ENCODE measurements around the gene CCNB2.
A peak's percentile ranks its signal among the peaks of the same experiment; 100 is the strongest.

The CCNB2 gene

GRCh38 chr15:59131456-59131855 lies 26.5 kb downstream of the CCNB2 start:
- no peak for DNase-seq (ENCODE audit: low read depth)
- TF ChIP-seq, protein P1, sequence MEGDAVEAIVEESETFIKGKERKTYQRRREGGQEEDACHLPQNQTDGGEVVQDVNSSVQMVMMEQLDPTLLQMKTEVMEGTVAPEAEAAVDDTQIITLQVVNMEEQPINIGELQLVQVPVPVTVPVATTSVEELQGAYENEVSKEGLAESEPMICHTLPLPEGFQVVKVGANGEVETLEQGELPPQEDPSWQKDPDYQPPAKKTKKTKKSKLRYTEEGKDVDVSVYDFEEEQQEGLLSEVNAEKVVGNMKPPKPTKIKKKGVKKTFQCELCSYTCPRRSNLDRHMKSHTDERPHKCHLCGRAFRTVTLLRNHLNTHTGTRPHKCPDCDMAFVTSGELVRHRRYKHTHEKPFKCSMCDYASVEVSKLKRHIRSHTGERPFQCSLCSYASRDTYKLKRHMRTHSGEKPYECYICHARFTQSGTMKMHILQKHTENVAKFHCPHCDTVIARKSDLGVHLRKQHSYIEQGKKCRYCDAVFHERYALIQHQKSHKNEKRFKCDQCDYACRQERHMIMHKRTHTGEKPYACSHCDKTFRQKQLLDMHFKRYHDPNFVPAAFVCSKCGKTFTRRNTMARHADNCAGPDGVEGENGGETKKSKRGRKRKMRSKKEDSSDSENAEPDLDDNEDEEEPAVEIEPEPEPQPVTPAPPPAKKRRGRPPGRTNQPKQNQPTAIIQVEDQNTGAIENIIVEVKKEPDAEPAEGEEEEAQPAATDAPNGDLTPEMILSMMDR (IDR thresholded peaks at IDR 0.05; ENCODE audit: control insufficient read depth, insufficient read depth, low read depth, low read length, missing control alignments): no peak
- no peak overlapping the region for H3K4me3 ChIP-seq (ENCODE audit: control insufficient read depth, low read depth, low read length)

DNA sequence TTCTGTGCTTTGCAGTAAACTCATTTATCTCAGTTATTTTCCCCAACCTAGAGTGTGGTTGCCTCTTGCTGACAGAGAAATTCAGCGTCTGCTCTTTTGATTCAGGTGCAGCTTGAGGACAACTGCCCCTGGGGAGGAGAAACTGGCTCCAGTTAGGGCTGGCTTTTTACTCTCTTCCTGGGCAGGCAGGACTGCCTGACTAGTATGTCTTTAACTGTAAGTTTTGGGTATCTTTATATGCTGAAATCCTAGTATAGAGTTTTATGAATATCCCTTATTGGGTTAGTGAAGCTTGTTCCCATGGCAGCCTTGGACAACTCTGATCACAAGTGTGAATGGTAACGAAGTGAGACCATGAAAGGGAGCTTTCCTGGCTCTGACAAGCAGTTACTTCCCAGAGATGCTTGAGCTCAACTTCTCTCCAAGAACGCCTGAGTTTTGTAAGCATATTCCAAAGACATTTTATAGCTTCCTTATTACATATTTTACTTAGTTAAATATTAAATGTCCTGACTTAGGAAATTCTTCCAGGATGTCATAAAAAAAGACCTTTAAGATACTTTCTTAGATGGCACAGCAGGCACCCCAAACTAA lies 27.1 kb downstream of the CCNB2 start:
- no peak overlapping the region for H3K4me3 ChIP-seq (ENCODE audit: control insufficient read depth, low read depth, low read length)
- DNase-seq (ENCODE audit: low read depth): no peak
- TF ChIP-seq, protein P1 (IDR thresholded peaks at IDR 0.05; ENCODE audit: control insufficient read depth, insufficient read depth, low read depth, low read length, missing control alignments): no peak

DNA sequence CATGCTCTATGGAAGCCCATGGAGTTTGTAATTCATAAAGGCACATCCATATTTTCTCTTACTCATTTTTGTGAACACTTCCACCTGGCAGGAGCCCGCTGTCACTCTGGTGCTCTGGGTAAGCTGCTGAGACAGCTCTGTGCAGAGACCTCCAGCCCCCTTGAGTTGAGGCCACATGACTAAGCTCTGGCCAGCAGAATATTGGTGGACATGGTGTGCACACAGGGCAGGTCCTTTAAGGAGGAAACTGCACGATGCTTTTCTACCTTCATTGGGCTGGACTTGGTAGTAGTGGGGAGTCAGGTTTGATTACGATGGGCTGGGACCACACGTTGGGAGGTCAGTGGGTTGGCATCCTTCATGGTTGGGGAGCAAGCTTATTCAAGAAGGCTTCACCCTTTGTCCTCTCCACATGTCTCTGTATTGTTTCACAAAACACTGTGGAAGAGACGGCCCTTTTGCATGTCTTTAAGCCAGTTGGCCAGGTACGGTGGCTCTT lies 29.0 kb downstream of the CCNB2 start:
- TF ChIP-seq, protein P1 (IDR thresholded peaks at IDR 0.05; ENCODE audit: control insufficient read depth, insufficient read depth, low read depth, low read length, missing control alignments): no peak
- no peak overlapping the region for H3K4me3 ChIP-seq (ENCODE audit: control insufficient read depth, low read depth, low read length)
- no peak for DNase-seq (ENCODE audit: low read depth)

- H3K4me3 ChIP-seq (ENCODE audit: control insufficient read depth, low read depth, low read length): no peak overlapping the region
- TF ChIP-seq, protein P1 (IDR thresholded peaks at IDR 0.05; ENCODE audit: control insufficient read depth, insufficient read depth, low read depth, low read length, missing control alignments): no peak
- no peak for DNase-seq (ENCODE audit: low read depth)
Measured at GRCh38 chr15:59137566-59137965, 32.6 kb downstream of the CCNB2 start.

DNA sequence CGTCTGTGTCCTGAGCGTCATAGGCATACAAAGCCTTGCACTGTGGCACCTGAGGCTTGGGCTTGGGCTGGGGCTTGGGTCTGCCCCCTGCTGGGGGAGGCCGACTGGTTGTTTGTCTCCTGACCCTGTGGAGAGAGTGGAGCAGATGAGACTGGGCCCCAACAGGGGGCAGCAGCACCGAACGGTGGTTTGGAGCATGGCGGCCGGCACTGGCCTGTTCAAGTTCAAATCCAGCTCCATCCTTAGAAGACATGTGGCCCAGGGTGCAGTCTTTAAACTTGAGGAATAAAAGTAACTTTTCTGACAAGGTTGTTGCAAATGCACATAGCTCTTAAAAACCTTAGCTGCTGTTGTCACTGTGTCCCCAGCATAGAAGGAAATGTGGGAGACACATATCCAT lies 33.3 kb downstream of the CCNB2 start:
- DNase-seq (ENCODE audit: low read depth): no peak
- TF ChIP-seq, protein P1 (IDR thresholded peaks at IDR 0.05; ENCODE audit: control insufficient read depth, insufficient read depth, low read depth, low read length, missing control alignments): peak; percentile 60
- no peak overlapping the region for H3K4me3 ChIP-seq (ENCODE audit: control insufficient read depth, low read depth, low read length)

DNA sequence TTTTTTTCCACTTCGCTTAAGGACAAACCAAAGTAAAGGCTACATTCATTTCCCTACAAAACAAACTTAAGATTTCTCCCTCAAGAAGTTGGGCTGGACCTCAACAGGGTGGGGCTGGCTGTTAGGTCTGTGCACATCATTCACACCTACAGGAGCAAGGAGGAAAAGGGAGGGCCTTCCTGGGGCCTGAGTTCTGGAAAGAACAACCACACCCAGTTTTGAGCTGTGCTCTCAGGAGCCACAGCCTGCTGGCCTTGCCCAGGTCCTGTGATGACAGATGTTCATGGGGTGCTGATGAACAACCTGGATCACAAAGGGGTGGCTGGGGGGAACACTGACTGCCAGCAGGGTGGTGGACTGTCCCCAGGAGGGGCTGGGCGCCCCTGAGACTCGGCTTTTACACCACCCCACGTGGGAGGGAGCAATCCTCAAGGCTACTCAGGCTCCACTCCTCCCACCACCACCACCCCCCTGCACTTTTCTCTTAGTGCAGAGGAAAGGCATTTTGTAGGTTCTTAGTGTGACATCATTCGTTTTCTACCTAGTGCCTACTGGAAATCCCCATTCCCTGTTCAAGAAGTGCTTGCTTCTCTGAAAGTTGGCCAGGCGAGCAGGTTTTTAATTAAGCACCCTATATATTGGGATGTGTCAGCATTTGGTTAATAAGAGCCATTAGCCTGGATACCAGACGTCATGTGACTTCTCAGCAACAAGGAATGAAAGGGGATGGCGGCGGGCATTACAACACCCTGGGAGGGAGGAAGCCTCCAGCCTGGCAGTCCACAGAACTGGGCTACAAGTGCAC lies 35.7 kb downstream of the CCNB2 start:
- no peak overlapping the region for H3K4me3 ChIP-seq (ENCODE audit: control insufficient read depth, low read depth, low read length)
- TF ChIP-seq, protein P1 (IDR thresholded peaks at IDR 0.05; ENCODE audit: control insufficient read depth, insufficient read depth, low read depth, low read length, missing control alignments): no peak
- no peak for DNase-seq (ENCODE audit: low read depth)

Data from AG09309 (cell line).